ENCODE data around the gene KANSL1L.

Gene KANSL1L

GRCh38 chr2:210035679-210036078 is 135.5 kb downstream of the KANSL1L start:
- Histone ChIP-seq H3K4me2 (ENCODE audit: insufficient read depth, low read length, poor library complexity, severe bottlenecking) (no peak overlapping the region), H3K4me3 (ENCODE audit: low read length in 2 of 2) (no peak overlapping the region), H3K14ac (ENCODE audit: low read length) (no peak overlapping the region), H2BK120ac (ENCODE audit: low read depth, low read length) (no peak overlapping the region), H3K9ac (ENCODE audit: low read depth, low read length, poor library complexity) (no peak overlapping the region), H2BK15ac (ENCODE audit: low read length) (no peak overlapping the region), H3K4me1 (ENCODE audit: control insufficient read depth in 2 of 2, insufficient read depth in 1 of 2, low read depth in 1 of 2, low read length in 2 of 2) (no peaks in the 10 kb centered on the region), H4K91ac (ENCODE audit: low read depth, low read length, poor library complexity) (no peak overlapping the region), H3K4ac (ENCODE audit: low read length) (no peak overlapping the region), H2BK5ac (ENCODE audit: low read length) (no peak overlapping the region), H2AK5ac (ENCODE audit: low read depth, low read length) (no peak overlapping the region), H3K23ac (ENCODE audit: low read depth, low read length, poor library complexity) (no peak overlapping the region), H3K79me1 (ENCODE audit: low read depth, low read length) (no peaks in the 10 kb centered on the region), H2BK12ac (ENCODE audit: low read length) (no peak overlapping the region), H3K9me3 (replicated peaks in 1 of 2; ENCODE audit: control insufficient read depth in 2 of 2, insufficient read depth in 1 of 2, low read depth in 1 of 2, low read length in 2 of 2) (no peaks in the 10 kb centered on the region), H2AFZ (ENCODE audit: low read length) (no peak overlapping the region), H3K27ac (replicated peaks; ENCODE audit: low read length) (no peak overlapping the region), H3K27me3 (ENCODE audit: control insufficient read depth in 3 of 3, insufficient read depth in 3 of 3, low read depth in 1 of 3, low read length in 3 of 3) (no peaks in the 10 kb centered on the region), H4K8ac (ENCODE audit: low read depth, low read length) (no peak overlapping the region), H3K18ac (ENCODE audit: low read length) (no peak overlapping the region), H3K36me3 (replicated peaks in 1 of 2; ENCODE audit: control insufficient read depth in 2 of 2, insufficient read depth in 2 of 2, low read length in 2 of 2) (no peaks in the 10 kb centered on the region)
- no peak for DNase-seq (ENCODE audit: low spot score)
- WGBS, 2 donors (ENCODE audit: extremely low coverage in 2 of 2, insufficient read length in 2 of 2, insufficient replicate concordance in 1 of 2): no CpG with 5 or more reads among the region's 4 CpGs

DNA sequence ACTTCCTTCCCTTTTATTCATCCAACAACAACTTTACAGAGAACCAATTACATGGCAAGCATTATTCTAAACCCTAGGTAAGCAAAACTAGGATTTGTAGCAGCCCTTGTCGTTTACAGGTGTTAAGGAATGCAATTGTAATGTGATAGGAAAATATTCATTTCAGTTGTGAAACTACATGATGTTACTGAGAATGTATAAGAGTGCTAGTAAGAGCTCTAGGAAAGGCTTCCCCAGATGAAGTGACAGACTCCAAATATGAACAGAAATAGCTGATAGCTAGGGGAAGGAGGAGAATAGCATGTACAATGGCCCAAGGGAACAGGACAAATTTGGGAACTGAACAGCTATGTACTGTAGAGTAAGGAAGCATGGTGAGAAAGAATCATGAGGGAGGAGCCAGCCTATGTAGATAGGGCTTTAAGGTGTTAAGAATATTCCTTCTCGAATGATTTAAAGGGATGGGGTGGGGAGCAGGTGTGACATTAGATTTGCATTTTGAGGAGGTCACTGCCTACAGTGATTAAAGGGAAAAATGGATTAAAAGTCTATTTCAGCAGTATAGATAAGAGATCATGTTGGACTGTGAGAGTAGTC is 137.0 kb downstream of the KANSL1L start:
- no peak for DNase-seq (ENCODE audit: low spot score)
- no peak overlapping the region for H3K4ac ChIP-seq (ENCODE audit: low read length)
- no peak overlapping the region for H3K23ac ChIP-seq (ENCODE audit: low read depth, low read length, poor library complexity)
- H3K27me3 ChIP-seq (ENCODE audit: control insufficient read depth in 3 of 3, insufficient read depth in 3 of 3, low read depth in 1 of 3, low read length in 3 of 3): no peaks in the 10 kb centered on the region
- H2BK15ac ChIP-seq (ENCODE audit: low read length): no peak overlapping the region
- no peak overlapping the region for H3K9ac ChIP-seq (ENCODE audit: low read depth, low read length, poor library complexity)
- H3K4me1 ChIP-seq (ENCODE audit: control insufficient read depth in 2 of 2, insufficient read depth in 1 of 2, low read depth in 1 of 2, low read length in 2 of 2): no peaks in the 10 kb centered on the region
- H2BK12ac ChIP-seq (ENCODE audit: low read length): no peak overlapping the region
- WGBS, 2 donors (ENCODE audit: extremely low coverage in 2 of 2, insufficient read length in 2 of 2, insufficient replicate concordance in 1 of 2): no CpG with 5 or more reads among the region's 2 CpGs
- H4K91ac ChIP-seq (ENCODE audit: low read depth, low read length, poor library complexity): no peak overlapping the region
- H3K9me3 ChIP-seq (replicated peaks in 1 of 2; ENCODE audit: control insufficient read depth in 2 of 2, insufficient read depth in 1 of 2, low read depth in 1 of 2, low read length in 2 of 2): no peaks in the 10 kb centered on the region
- no peak overlapping the region for H2AFZ ChIP-seq (ENCODE audit: low read length)
- no peak overlapping the region for H2BK5ac ChIP-seq (ENCODE audit: low read length)
- H3K14ac ChIP-seq (ENCODE audit: low read length): no peak overlapping the region
- H3K79me1 ChIP-seq (ENCODE audit: low read depth, low read length): no peaks in the 10 kb centered on the region
- H2BK120ac ChIP-seq (ENCODE audit: low read depth, low read length): no peak overlapping the region
- H2AK5ac ChIP-seq (ENCODE audit: low read depth, low read length): no peak overlapping the region
- H3K4me2 ChIP-seq (ENCODE audit: insufficient read depth, low read length, poor library complexity, severe bottlenecking): no peak overlapping the region
- H4K8ac ChIP-seq (ENCODE audit: low read depth, low read length): no peak overlapping the region
- H3K36me3 ChIP-seq (replicated peaks in 1 of 2; ENCODE audit: control insufficient read depth in 2 of 2, insufficient read depth in 2 of 2, low read length in 2 of 2): no peaks in the 10 kb centered on the region
- H3K4me3 ChIP-seq (ENCODE audit: low read length in 2 of 2): no peak overlapping the region
- H3K18ac ChIP-seq (ENCODE audit: low read length): no peak overlapping the region
- H3K27ac ChIP-seq (replicated peaks; ENCODE audit: low read length): no peak overlapping the region

- H3K27me3 ChIP-seq (ENCODE audit: control insufficient read depth in 3 of 3, insufficient read depth in 3 of 3, low read depth in 1 of 3, low read length in 3 of 3): no peaks in the 10 kb centered on the region
- no peak overlapping the region for H2BK15ac ChIP-seq (ENCODE audit: low read length)
- H3K79me1 ChIP-seq (ENCODE audit: low read depth, low read length): no peaks in the 10 kb centered on the region
- H2AK5ac ChIP-seq (ENCODE audit: low read depth, low read length): no peak overlapping the region
- H3K23ac ChIP-seq (ENCODE audit: low read depth, low read length, poor library complexity): no peak overlapping the region
- no peak overlapping the region for H4K91ac ChIP-seq (ENCODE audit: low read depth, low read length, poor library complexity)
- H3K36me3 ChIP-seq (replicated peaks in 1 of 2; ENCODE audit: control insufficient read depth in 2 of 2, insufficient read depth in 2 of 2, low read length in 2 of 2): peaks cover 2 to 37% of the 10 kb centered on the region in 2 donors
- H2BK12ac ChIP-seq (ENCODE audit: low read length): no peak overlapping the region
- no peak overlapping the region for H4K8ac ChIP-seq (ENCODE audit: low read depth, low read length)
- H3K4me3 ChIP-seq (ENCODE audit: low read length in 2 of 2): no peak overlapping the region
- peaks cover 0 to 1% of the 10 kb centered on the region in 2 donors for H3K4me1 ChIP-seq (ENCODE audit: control insufficient read depth in 2 of 2, insufficient read depth in 1 of 2, low read depth in 1 of 2, low read length in 2 of 2)
- no peak overlapping the region for H2BK120ac ChIP-seq (ENCODE audit: low read depth, low read length)
- no peak for DNase-seq (ENCODE audit: low spot score)
- H3K9ac ChIP-seq (ENCODE audit: low read depth, low read length, poor library complexity): no peak overlapping the region
- no peak overlapping the region for H2BK5ac ChIP-seq (ENCODE audit: low read length)
- WGBS, 2 donors (ENCODE audit: extremely low coverage in 2 of 2, insufficient read length in 2 of 2, insufficient replicate concordance in 1 of 2): no CpG with 5 or more reads among the region's 2 CpGs
- H3K4me2 ChIP-seq (ENCODE audit: insufficient read depth, low read length, poor library complexity, severe bottlenecking): no peak overlapping the region
- no peak overlapping the region for H2AFZ ChIP-seq (ENCODE audit: low read length)
- H3K14ac ChIP-seq (ENCODE audit: low read length): no peak overlapping the region
- H3K27ac ChIP-seq (replicated peaks; ENCODE audit: low read length): no peak overlapping the region
- H3K9me3 ChIP-seq (replicated peaks in 1 of 2; ENCODE audit: control insufficient read depth in 2 of 2, insufficient read depth in 1 of 2, low read depth in 1 of 2, low read length in 2 of 2): no peaks in the 10 kb centered on the region
- no peak overlapping the region for H3K4ac ChIP-seq (ENCODE audit: low read length)
- H3K18ac ChIP-seq (ENCODE audit: low read length): no peak overlapping the region
Observed at GRCh38 chr2:210028178-210028577, 143.0 kb downstream of the KANSL1L start.

- no peak overlapping the region for H2BK120ac ChIP-seq (ENCODE audit: low read depth, low read length)
- no peak overlapping the region for H3K14ac ChIP-seq (ENCODE audit: low read length)
- no CpG with 5 or more reads among the region's 2 CpGs for WGBS, 2 donors (ENCODE audit: extremely low coverage in 2 of 2, insufficient read length in 2 of 2, insufficient replicate concordance in 1 of 2)
- H3K4me1 ChIP-seq (ENCODE audit: control insufficient read depth in 2 of 2, insufficient read depth in 1 of 2, low read depth in 1 of 2, low read length in 2 of 2): peaks cover 0 to 1% of the 10 kb centered on the region in 2 donors
- H2BK5ac ChIP-seq (ENCODE audit: low read length): no peak overlapping the region
- no peaks in the 10 kb centered on the region for H3K79me1 ChIP-seq (ENCODE audit: low read depth, low read length)
- no peaks in the 10 kb centered on the region for H3K27me3 ChIP-seq (ENCODE audit: control insufficient read depth in 3 of 3, insufficient read depth in 3 of 3, low read depth in 1 of 3, low read length in 3 of 3)
- H3K4me3 ChIP-seq (ENCODE audit: low read length in 2 of 2): no peak overlapping the region
- no peak for DNase-seq (ENCODE audit: low spot score)
- H2BK15ac ChIP-seq (ENCODE audit: low read length): no peak overlapping the region
- no peak overlapping the region for H3K9ac ChIP-seq (ENCODE audit: low read depth, low read length, poor library complexity)
- H3K27ac ChIP-seq (replicated peaks; ENCODE audit: low read length): no peak overlapping the region
- H3K4ac ChIP-seq (ENCODE audit: low read length): no peak overlapping the region
- H4K91ac ChIP-seq (ENCODE audit: low read depth, low read length, poor library complexity): no peak overlapping the region
- no peak overlapping the region for H2BK12ac ChIP-seq (ENCODE audit: low read length)
- peaks cover 4 to 42% of the 10 kb centered on the region in 2 donors for H3K36me3 ChIP-seq (replicated peaks in 1 of 2; ENCODE audit: control insufficient read depth in 2 of 2, insufficient read depth in 2 of 2, low read length in 2 of 2)
- no peak overlapping the region for H4K8ac ChIP-seq (ENCODE audit: low read depth, low read length)
- H2AK5ac ChIP-seq (ENCODE audit: low read depth, low read length): no peak overlapping the region
- H3K4me2 ChIP-seq (ENCODE audit: insufficient read depth, low read length, poor library complexity, severe bottlenecking): no peak overlapping the region
- no peaks in the 10 kb centered on the region for H3K9me3 ChIP-seq (replicated peaks in 1 of 2; ENCODE audit: control insufficient read depth in 2 of 2, insufficient read depth in 1 of 2, low read depth in 1 of 2, low read length in 2 of 2)
- H3K18ac ChIP-seq (ENCODE audit: low read length): no peak overlapping the region
- H2AFZ ChIP-seq (ENCODE audit: low read length): no peak overlapping the region
- H3K23ac ChIP-seq (ENCODE audit: low read depth, low read length, poor library complexity): no peak overlapping the region
Observed at GRCh38 chr2:210027608-210028007, 143.6 kb downstream of the KANSL1L start.
